ENCODE data around the gene CFAP61.
"Not testable (repeated sequence)": the region's sequence is repeated elsewhere in the genome, so short reads cannot be mapped to it uniquely, and the experiment has no call there.

The CFAP61 gene, protein sequence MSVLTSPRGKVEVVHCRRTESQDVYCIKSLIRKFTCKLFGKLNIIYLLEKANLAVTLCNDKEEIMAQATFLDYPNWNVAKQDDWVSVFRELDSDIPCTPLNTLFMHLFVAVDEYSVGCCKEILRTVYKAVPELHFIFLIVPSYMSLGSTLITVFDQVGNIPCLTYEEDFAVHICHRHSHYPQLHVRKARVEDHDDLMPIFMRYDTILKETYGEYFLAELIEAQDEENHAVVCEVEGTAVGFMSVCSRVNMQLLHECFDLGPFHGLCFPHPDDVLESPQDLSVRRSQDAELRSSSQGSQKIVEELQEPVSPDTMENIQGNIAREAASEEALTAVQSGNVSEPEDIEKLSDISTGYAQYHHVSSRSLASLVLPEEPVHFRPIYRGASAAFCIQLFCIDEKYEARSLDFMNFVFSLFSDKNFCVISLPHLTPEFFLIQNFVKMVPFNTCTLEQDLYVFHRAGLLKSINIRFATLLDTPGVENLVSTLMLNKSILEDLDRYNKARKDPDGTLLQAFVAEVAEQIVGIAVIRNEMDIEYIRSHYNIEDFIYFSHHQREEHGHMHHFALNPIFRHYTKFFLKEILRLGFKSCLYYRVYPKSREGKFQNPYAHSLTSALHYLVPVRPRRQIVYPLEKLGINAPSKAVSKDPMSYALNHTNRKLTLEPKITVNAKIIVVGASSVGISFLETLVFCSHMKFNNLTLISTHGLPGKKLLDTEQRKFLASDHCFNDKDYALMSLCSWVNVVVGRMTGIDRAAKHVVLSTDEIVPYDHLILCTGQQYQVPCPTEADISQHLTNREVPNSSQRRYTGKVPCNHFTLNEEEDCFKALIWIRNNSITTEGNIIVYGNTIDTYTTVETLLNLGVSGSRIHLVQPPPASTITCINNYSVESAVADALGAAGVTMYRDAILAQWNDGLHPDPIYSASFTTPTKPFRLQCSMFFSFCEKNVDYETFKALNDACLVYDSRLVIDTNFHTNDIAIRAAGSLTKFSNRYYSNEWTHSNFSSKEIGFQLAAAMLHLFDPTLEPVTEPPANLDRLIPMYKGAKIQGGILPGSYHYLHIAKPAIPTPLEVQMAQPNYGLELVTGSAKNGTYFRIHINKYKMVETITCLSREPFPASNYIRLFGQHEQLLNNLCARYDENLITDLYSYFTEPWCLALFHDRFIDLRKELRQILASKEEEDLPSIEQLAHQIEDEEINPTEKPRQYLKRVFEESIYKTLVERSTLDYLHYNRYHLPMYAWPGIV

DNA sequence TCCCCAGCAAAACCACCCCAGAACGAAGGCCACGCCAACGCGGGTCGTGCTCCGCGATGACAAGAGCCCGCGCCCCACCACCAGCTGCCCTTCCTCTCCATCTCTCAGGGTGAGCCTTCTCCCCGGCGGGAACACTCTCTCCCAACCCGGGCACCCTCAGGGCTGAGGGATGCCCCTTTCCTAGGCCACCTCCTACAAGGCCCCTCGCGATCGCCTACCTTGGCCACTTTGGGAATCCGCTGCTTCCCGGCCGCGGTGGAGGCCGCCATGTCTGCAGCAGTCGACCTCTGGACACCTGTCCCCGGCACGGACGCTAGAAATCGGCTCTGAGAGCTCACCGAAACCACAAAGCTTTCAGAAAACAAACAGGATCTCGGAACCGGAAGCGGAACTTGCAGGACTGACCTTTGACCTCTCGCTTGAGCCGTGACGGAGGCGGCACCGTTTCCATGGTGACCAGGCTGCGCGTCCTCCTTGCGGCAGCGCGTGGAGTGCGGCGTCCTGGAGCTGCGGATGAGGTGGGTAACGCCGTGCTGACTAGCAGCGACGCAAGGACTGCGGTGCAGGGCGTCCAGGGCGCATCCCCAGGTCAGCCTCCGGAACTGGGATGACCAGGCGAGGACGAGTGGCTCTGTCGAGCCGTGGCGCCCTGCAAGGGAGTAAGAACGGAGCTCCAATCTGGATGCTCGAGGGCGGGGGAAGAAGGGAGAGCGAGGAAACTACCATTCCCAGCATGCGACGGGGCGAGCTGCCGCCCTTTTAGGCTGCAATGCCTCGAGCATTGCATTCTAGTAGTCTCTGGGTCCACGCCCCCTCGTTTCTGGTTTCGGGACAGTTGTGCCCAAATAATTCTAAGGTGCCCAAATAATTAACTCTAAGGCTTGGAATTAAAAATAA is at the start of gene CFAP61, which contains the start of gene CRNKL1:
Gene CFAP61, plus strand, starts transcription at position 459 of the 897 bp plus-strand sequence. CDS start 4,122 bp downstream, outside the sequence.
Gene CRNKL1, minus strand, starts transcription at position 393 of the 897 bp plus-strand sequence. Its CDS starts 124 bp downstream, at position 269.
- peak; percentile 77 for DNase-seq

GRCh38 chr20:20003031-20003954 is 49.0 kb upstream of the CFAP61 start:
- DNase-seq, result no peak

GRCh38 chr20:20003955-20004322 is 48.4 kb upstream of the CFAP61 start:
- DNase-seq, result not testable (repeated sequence)

- DNase-seq, result no peak
Observed at GRCh38 chr20:20005342-20005741, 47.0 kb upstream of the CFAP61 start.

DNA sequence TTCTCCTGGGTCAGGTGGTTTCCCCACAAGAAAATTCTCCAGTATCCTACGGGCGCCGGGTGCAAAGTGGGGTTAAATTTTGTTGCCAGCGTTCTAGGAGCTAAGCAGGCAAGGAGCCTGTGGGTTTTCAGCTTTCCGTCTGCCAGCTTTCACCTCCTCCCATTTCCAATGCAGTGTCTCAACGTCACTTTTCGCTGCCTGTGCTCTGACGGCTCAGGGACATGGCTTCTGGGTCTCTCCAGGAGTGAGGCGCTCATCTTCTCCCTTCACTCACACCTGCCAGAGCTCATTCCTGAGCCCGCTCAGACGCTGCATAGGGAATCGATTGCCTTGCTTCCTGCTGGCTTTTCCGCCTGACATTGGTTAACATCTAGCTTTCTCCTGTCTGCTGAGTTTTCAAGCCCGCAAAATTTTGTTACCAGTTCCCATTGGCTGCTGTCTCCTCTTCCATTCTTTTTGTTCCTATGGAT is 42.5 kb upstream of the CFAP61 start:
- no peak for DNase-seq

DNA sequence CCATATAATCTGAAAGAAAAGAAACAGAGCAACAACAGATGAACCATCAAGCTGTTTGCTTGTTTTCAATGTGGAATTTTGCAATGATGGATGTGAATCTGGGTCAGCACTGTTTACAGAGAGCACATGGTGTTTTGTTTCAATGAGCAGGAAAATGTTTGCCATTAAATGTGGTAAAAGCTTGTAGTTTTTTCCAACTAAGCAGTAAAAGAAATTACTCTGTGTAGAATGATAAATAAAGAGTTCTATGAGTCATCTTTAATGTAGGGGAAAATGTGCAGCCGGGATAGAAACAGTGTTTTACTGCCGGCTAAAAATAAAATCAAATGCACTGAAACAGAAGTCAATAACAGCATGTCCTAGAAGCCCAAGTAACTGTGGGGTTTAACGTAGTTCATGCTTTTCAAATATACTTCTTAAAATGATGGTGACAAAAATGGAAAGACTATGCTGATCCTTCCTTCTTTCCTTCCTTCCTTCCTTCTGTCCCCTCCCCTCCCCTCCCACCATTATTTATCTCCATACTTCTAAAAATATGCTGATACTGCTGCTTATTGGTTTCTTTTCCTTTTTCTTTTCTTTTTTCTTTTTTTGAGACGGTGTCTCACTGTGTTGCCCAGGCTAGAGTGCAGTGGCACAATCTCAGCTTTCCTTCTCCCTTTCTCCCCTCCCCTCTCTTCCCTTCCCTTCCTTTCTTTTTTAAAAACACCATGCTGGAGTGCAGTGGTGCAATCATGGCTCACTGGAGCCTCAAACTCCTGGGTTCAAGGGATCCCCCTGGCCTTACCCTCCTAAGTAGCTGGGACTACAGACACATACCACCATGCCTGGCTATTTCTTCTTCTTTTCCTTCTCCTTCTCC is 41.5 kb upstream of the CFAP61 start:
- peak; percentile 49 for DNase-seq

GRCh38 chr20:20012541-20012940 is 39.8 kb upstream of the CFAP61 start:
- DNase-seq, result no peak

DNA sequence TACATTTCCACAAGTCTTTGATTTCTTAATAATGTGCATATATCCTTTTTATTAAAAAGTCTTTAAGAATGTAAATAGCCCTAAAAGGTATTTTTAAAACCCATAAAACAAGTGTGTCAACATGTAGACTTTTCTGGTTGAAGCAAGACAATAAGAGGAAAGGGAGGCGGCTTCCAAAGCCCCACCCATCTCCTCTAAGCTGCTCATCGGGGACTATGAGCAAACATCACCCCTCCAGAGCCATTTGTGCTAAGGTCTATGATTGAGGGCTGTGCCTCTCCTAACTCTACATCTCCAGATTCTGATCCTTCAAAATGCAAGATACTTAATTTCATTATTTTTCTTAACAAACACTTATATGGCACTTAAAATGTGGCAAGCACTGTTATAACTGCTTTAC is 37.7 kb upstream of the CFAP61 start:
- DNase-seq, result no peak

DNA sequence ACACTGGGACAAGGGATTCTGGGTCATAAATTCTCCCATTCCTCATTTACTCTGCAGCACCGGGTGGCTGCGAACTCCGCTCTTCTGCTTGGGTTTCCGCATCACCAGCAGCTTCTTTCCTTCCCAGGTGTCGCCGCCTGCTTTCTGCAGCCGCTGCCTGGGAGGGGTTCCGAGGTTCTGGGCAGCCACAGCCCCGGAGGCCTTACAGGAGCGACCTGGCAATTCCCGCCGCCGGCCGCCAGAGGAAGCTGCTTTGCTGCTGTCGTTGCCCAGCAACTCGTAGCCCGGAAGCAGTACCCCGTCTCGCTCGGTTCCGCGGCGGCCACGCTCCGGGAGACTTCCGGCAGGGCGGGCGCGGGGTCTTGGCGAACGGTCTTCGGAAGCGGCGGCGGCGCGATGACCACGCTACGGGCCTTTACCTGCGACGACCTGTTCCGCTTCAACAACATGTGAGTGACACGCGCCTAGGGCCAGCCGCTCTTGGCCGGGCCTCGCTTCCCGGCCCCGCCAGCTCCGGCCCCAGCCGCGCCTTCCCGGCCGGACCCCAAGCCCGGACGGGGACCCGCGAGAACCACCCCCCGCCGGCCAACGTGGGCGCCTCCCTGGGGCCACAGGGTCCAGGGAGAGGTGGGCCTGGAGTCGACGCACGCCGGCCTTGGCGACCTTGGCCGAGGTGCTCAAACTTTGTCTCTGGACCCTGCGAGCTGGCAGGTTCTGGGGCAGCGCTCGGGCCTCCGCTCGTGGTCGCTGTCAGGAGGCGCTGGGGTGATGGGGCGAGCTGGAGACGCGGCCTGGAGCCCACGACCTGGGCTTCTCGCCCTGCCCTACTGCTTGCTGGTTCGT is 35.1 kb upstream of the CFAP61 start, which contains the start of gene NAA20:
Gene NAA20, plus strand, starts transcription at position 362 of the 843 bp plus-strand sequence. Its CDS starts 35 bp downstream, at position 397.
- peak; percentile 53 for DNase-seq

DNA sequence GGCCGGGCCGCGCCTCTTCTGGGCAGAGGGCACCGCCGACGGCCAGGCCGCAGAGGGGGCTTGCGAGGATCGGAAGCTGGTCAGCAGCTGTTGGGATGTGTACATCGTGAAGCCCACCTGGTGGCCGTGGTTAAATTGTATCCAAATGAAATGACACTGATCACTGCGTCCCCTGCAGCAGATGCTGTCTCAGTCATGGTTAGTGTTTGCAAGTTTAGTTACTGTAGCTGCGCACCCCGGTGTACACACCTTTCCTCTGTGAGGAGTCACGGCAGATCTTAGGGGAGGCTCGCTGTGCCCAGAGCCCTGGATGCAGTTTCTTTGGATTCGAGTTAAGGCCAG is 34.5 kb upstream of the CFAP61 start:
- no peak for DNase-seq

DNA sequence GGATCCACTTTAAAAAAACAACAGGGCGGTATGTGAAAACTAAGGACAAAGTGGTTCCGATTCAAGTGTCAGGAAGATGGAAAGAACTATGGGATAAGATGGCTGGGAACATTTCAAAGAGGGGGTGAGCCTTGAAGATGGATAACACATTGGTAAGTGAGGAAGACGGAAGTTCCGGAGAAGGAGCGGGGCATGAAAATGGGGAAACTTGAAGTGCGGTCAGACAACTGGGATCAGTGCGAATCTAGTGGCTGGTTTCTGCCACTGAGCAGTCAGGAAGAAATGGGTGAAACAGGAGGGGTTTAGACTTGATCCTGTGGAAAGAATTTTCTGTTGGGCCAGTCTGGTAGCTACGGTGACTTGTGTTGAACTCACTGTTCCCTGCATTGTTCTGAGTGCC is 34.0 kb upstream of the CFAP61 start:
- no peak for DNase-seq

DNA sequence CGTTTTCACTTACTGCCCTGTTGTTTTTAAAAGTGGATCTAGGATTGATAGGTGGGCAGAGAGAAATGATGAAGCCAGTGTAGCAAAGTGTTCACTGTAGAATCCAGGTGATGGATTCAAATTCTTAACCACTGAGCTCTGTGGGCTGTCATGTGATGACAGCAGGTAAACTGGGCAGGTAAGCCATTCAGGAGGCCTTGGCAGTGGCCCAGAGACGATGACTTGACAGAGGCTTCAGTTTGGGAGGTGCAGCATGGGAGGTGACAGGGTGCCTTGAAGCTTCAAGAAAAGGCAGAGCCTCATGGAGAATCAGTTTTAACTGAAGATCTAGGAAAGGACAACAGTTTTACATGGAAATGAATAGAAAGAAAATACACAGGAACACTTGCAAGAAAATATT is 33.2 kb upstream of the CFAP61 start:
- no peak for DNase-seq

- DNase-seq, result no peak
Observed at GRCh38 chr20:20020908-20021307, 31.4 kb upstream of the CFAP61 start.

DNA sequence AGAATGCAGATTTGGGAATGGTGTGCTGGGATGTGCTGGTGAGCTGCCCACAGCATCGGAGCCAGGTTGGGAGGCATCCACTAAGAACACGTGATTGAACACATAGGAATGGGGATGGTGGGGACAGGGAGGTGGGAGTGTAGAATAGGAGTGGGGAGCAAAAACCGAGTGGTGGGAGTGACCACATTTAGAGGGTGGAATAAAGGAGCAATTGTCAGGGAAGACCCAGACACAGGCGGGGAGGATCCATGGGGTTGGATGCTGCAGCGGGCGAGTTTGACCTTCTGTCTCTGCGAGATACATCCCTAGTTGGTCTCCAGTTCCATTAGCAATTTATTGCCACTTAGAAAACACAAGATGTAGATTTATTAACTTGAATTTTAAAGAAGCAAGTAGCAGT is 30.5 kb upstream of the CFAP61 start:
- DNase-seq, result no peak

- no peak for DNase-seq
Observed at GRCh38 chr20:20022498-20022897, 29.8 kb upstream of the CFAP61 start.

DNA sequence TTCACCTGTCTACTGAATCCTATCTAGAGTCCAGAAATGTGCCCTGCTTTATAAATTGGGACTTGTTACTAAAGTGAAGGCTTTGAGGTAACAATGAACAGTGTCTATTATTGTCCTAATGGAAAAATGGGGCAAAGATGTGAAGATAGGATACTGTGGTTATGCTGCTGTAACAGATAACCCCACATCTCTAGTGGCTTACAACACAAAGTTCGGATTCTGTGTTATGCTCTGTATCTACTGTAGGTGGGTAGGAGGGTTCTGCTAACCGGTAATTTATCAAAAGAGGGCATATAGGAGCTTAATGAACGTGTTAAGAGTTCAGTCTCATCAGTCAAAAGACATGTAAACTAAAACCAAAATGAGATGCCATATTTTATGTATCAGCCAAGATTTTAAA is 28.9 kb upstream of the CFAP61 start:
- no peak for DNase-seq

GRCh38 chr20:20024942-20025341 is 27.4 kb upstream of the CFAP61 start:
- no peak for DNase-seq

GRCh38 chr20:20027284-20027683 is 25.0 kb upstream of the CFAP61 start:
- no peak for DNase-seq

DNA sequence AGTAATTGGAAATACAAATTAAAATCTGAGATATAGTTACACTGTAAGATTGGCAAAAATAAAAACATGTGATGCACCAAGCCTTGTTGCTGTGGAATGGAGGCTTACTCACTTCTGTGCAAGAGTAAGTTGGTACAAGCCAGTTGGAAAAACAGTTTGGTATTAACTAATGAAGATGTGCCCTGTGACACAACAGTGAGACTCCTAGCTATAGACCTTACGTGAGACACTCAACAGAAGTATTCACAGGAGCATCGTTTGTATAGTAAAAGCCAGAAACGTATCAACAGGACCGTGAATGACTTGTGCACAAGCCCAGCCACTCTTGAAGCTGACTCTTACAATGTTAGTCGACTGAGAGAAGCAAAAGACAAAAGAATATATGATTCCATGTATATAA is 20.5 kb upstream of the CFAP61 start:
- DNase-seq, result no peak
